Activated naive CD4-positive, alpha-beta T cell treated with anti-CD3 and anti-CD28 coated beads, Interleukin-2, amount 50 U/mL, for 72 hours (primary cell): ENCODE data around the gene DGKA. TPM values are rescaled to one million over a fixed set of nuclear protein-coding genes. Genes with fewer than 3 reads are reported as not detected.

Experiments
- ATAC-seq, 2 donors: fragments of 150-1000 bp; cut with Tn5 transposase; 2 replicates each; pipeline ENCODE4 v1.10.0; 2021; ENCODE audit warnings: mild to moderate bottlenecking in 2 of 2, moderate library complexity in 2 of 2
- DNase-seq, 2 donors: peaks; one replicate each; pipeline ENCODE4 v3.0.0; 2021 to 2022; ENCODE audit warnings: low spot score in 2 of 2
- H3K27ac Mint-ChIP-seq, 2 donors: one replicate each; pipeline ENCODE4 v1.8.0; 2022; ENCODE audit warnings: mild to moderate bottlenecking in 2 of 2, mixed read lengths in 2 of 2
- H3K36me3 Mint-ChIP-seq, 2 donors: one replicate each; pipeline ENCODE4 v1.8.0; 2022; ENCODE audit warnings: mixed read lengths in 2 of 2
- H3K9me3 Mint-ChIP-seq, 2 donors: one replicate each; pipeline ENCODE4 v1.8.0; 2022; ENCODE audit warnings: mixed read lengths in 2 of 2
- total RNA-seq, 2 donors: library from RNA; stranded (reverse); gene quantifications; one replicate each; pipeline ENCODE4 v1.2.3, GENCODE V29; 2022

Gene DGKA
- total RNA-seq, 2 donors from 2014 or later = 386 to 441 TPM

- Mint-ChIP-seq H3K36me3 (peaks cover 43 to 50% of the 10 kb centered on the region in 2 donors), H3K9me3 (peaks cover 0 to 4% of the 10 kb centered on the region in 2 donors), H3K27ac (peak overlapping the region; percentile 94 to 97)
- ATAC-seq (peak; percentile 44 to 49), DNase-seq (peak; percentile 90 to 91)
Observed at GRCh38 chr12:55926738-55927587, 4.0 kb upstream of the DGKA start.

GRCh38 chr12:55927588-55928502 is 3.1 kb upstream of the DGKA start, which contains the start of gene PYM1:
Gene PYM1 (minus strand): TSS chr12:55927894. CDS start chr12:55927761, 133 bp downstream.
- H3K36me3 Mint-ChIP-seq = peaks cover 50 to 51% of the 10 kb centered on the region in 2 donors
- H3K27ac Mint-ChIP-seq = peak within 1 kb of the TSS; percentile 97 to 98
- peaks cover 0 to 4% of the 10 kb centered on the region in 2 donors for H3K9me3 Mint-ChIP-seq
- DNase-seq = peak; percentile 67 to 74
- ATAC-seq = peak; percentile 35 to 36

- ATAC-seq (peak; percentile 60 to 64), DNase-seq (peak; percentile 85 to 88)
- no peaks in the 10 kb centered on the region for H3K9me3 Mint-ChIP-seq
- peaks cover 48 to 55% of the 10 kb centered on the region in 2 donors for H3K36me3 Mint-ChIP-seq
- H3K27ac Mint-ChIP-seq = peak overlapping the region; percentile 97 to 98
Observed at GRCh38 chr12:55929306-55929791, 1.6 kb upstream of the DGKA start.

GRCh38 chr12:55931317-55931779 is 386 bp downstream of the DGKA start:
- H3K27ac Mint-ChIP-seq = peak overlapping the region; percentile 97 to 100
- no peaks in the 10 kb centered on the region for H3K9me3 Mint-ChIP-seq
- no peak for DNase-seq
- H3K36me3 Mint-ChIP-seq = peaks cover 37 to 48% of the 10 kb centered on the region in 2 donors
- ATAC-seq = no peak

GRCh38 chr12:55931780-55932550 is 1.0 kb downstream of the DGKA start:
- Mint-ChIP-seq H3K36me3 (peaks cover 33 to 42% of the 10 kb centered on the region in 2 donors), H3K9me3 (no peaks in the 10 kb centered on the region), H3K27ac (peak overlapping the region; percentile 97 to 100)
- peak in 1 of 2 donors; percentile 35 for DNase-seq
- no peak for ATAC-seq

GRCh38 chr12:55932551-55932910 is 1.6 kb downstream of the DGKA start:
- Mint-ChIP-seq H3K36me3 (peaks cover 34 to 37% of the 10 kb centered on the region in 2 donors), H3K27ac (peak overlapping the region; percentile 78 to 97), H3K9me3 (no peaks in the 10 kb centered on the region)
- peak in 1 of 2 donors; percentile 9 for ATAC-seq
- DNase-seq = no peak

GRCh38 chr12:55933169-55933798 is 2.3 kb downstream of the DGKA start:
- peak overlapping the region; percentile 82 to 97 for H3K27ac Mint-ChIP-seq
- DNase-seq (no peak), ATAC-seq (peak in 1 of 2 donors; percentile 13)
- H3K36me3 Mint-ChIP-seq = peaks cover 30 to 37% of the 10 kb centered on the region in 2 donors
- no peaks in the 10 kb centered on the region for H3K9me3 Mint-ChIP-seq

- DNase-seq = no peak
- Mint-ChIP-seq H3K27ac (peak overlapping the region; percentile 82 to 97), H3K9me3 (no peaks in the 10 kb centered on the region), H3K36me3 (peaks cover 34 to 37% of the 10 kb centered on the region in 2 donors)
- no peak for ATAC-seq
Observed at GRCh38 chr12:55933799-55934742, 3.1 kb downstream of the DGKA start.

- peak overlapping the region; percentile 24 to 97 for H3K27ac Mint-ChIP-seq
- DNase-seq (no peak), ATAC-seq (no peak)
- H3K36me3 Mint-ChIP-seq = peaks cover 37 to 39% of the 10 kb centered on the region in 2 donors
- H3K9me3 Mint-ChIP-seq = no peaks in the 10 kb centered on the region
Observed at GRCh38 chr12:55934773-55935172, 3.8 kb downstream of the DGKA start.

GRCh38 chr12:55935738-55936151 is 4.8 kb downstream of the DGKA start:
- ATAC-seq = peak; percentile 20 to 27
- H3K9me3 Mint-ChIP-seq = no peaks in the 10 kb centered on the region
- peak overlapping the region in 1 of 2 donors; percentile 97 for H3K27ac Mint-ChIP-seq
- peaks cover 42 to 49% of the 10 kb centered on the region in 2 donors for H3K36me3 Mint-ChIP-seq
- DNase-seq = no peak

- ATAC-seq (no peak), DNase-seq (no peak)
- Mint-ChIP-seq H3K9me3 (no peaks in the 10 kb centered on the region), H3K27ac (peak overlapping the region in 1 of 2 donors; percentile 62), H3K36me3 (peaks cover 35 to 44% of the 10 kb centered on the region in 2 donors)
Observed at GRCh38 chr12:55937981-55938380, 7.0 kb downstream of the DGKA start.

GRCh38 chr12:55938826-55939501 is 8.0 kb downstream of the DGKA start:
- peak; percentile 65 to 71 for ATAC-seq
- H3K27ac Mint-ChIP-seq = peak overlapping the region; percentile 62 to 70
- DNase-seq = peak in 1 of 2 donors; percentile 28
- no peaks in the 10 kb centered on the region for H3K9me3 Mint-ChIP-seq
- H3K36me3 Mint-ChIP-seq = peaks cover 38 to 48% of the 10 kb centered on the region in 2 donors

GRCh38 chr12:55940065-55940732 is 9.2 kb downstream of the DGKA start:
- peak overlapping the region; percentile 46 to 62 for H3K27ac Mint-ChIP-seq
- H3K9me3 Mint-ChIP-seq = no peaks in the 10 kb centered on the region
- H3K36me3 Mint-ChIP-seq = peaks cover 44 to 47% of the 10 kb centered on the region in 2 donors
- peak; percentile 82 to 84 for DNase-seq
- ATAC-seq = peak; percentile 72 to 81
